GM10266 (cell line): ENCODE data around the gene TTLL11.

Source experiments
- DNase-seq: peaks from one replicate; pipeline ENCODE4 v3.0.0; 2012; ENCODE audit errors: extremely low spot score
- TF ChIP-seq, protein P1 (sequence below): IDR thresholded peaks from 2 replicates; pipeline ENCODE4 v1.5.1; 2012; ENCODE audit warnings: mild to moderate bottlenecking, low read depth; ENCODE audit not compliant: control insufficient read depth, insufficient read depth; ENCODE audit errors: missing control alignments

Gene TTLL11

DNA sequence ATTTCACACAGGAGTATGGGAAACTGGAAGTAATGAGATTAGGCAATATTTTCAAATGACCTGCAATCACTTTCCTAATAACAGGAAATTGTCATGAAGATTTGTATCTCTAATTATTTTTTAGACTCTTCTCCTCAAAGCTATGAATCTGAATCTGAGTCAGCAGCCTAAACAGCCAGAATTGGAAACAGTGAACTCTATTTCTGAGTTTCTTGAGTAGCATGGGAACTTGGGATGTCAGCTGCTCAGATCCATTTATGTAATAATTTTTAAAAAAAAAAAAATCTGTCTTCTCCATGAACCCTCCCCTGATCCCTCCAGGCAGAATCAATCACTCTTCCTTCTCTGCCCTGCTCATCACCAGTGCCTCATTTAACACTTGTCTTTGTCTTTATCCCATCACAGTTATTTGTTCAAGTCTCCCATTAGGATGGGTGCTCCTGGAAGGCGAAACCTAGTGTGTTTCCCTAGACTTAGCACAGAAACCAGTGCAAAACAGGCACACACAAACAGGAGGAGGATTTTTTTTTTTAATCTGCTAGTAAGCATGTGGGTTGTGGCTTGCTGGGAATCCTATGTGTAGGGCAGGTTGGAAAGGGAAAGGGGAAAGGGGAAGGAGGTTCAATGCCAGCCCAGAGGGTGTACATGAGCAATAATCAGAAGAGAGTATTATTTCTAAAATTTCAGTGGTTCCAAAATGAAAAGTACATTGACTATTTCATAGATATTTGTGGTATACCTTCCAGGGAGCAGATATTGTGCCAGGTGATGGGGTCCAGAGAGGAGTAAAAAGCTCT is 186.8 kb downstream of the TTLL11 start:
- TF ChIP-seq, protein P1, sequence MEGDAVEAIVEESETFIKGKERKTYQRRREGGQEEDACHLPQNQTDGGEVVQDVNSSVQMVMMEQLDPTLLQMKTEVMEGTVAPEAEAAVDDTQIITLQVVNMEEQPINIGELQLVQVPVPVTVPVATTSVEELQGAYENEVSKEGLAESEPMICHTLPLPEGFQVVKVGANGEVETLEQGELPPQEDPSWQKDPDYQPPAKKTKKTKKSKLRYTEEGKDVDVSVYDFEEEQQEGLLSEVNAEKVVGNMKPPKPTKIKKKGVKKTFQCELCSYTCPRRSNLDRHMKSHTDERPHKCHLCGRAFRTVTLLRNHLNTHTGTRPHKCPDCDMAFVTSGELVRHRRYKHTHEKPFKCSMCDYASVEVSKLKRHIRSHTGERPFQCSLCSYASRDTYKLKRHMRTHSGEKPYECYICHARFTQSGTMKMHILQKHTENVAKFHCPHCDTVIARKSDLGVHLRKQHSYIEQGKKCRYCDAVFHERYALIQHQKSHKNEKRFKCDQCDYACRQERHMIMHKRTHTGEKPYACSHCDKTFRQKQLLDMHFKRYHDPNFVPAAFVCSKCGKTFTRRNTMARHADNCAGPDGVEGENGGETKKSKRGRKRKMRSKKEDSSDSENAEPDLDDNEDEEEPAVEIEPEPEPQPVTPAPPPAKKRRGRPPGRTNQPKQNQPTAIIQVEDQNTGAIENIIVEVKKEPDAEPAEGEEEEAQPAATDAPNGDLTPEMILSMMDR, result no peak
- no peak for DNase-seq

DNA sequence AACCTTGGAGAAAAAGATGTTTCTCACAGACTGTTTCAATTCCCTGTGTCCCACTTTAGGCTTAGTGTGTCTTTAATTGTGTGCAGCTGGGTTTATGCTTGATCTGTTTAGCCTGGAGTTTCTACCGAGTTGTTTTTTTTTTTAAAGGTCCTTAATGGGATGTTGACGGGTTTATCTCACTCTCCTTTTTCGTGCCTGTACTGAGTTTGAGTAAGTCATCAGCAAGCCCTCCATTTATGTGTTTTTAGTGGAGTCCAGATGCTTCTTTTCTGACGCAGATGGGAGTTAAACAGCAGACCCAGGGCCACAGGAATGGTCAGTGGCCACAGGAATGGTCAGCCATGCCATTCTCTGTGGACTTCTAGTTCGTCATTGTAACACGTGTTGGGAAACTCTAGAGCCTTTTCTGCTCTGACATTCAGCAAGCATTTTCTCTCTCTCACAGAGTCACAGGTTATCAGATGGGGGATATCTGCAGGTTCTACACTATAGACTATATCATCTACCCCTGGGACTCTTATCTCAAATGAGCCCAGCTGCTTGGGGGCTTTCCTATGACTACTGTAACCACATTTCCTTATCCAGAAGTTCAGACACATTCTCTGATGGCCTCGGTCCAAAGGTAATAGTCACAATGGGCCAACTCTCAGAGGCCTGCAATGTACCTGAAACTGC is 190.5 kb downstream of the TTLL11 start:
- TF ChIP-seq, protein P1, result no peak
- DNase-seq, result no peak

DNA sequence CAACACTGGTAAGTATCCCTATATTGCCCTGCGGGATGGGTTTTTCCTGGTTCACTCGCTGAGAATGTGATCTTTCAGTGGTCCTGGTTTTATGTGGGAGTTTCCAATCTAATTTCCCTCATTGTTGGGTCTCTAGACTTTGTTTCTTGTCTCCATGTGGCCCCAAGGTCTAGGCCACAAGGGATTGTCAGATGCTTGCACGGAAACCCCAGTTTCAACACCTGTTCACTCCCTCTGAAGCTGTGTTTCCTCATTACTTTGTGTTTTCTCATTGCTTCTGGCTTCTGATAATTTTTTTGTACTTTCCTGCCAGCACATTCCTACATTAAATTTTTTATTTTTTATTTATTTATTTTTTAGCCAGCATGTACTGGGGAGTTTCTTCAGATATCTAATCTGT is 191.5 kb downstream of the TTLL11 start:
- DNase-seq, result no peak

DNA sequence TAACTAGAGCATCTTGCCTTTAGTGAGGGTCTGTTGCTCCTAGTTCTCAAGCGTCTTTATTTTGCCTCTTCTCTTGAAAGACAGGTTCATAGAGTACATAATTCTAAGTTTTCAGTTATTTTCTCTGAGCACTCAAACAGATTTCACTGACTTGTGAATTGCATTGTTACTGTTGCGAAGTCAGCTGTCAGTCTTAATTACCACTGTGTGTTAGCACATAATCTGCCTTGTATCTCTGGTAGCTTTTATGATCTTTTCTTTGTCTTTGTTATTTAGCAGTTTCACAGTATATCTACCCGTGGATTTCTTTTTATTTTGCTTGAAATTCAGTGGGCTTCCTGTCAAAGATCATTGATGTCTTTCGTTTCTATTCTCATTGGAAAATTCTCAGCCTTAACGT is 192.9 kb downstream of the TTLL11 start:
- TF ChIP-seq, protein P1, result no peak
- no peak for DNase-seq

More for the DNA sequence above, 191.5 kb downstream of the TTLL11 start:
- TF ChIP-seq, protein P1, result no peak

DNA sequence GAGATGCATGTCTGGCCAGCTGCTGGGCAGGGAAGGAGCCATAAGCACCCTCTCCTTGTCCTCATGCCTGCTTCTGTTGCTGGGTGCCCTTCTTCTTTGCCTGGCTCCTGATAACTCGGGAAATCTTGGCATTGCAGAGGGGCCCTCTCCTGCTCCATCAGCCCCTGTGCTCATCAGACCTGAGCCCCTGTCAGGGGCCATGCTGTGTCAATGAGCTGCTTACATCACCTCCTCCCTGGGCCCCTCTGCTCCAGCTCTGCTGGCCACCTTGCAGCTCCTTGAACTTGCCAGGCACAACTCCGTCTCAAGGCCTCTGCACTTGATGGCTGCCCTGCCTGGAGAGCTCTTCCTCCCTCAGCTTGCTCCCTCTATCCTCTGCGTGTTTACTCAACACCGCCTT is 194.3 kb downstream of the TTLL11 start:
- TF ChIP-seq, protein P1, result no peak
- DNase-seq, result no peak

DNA sequence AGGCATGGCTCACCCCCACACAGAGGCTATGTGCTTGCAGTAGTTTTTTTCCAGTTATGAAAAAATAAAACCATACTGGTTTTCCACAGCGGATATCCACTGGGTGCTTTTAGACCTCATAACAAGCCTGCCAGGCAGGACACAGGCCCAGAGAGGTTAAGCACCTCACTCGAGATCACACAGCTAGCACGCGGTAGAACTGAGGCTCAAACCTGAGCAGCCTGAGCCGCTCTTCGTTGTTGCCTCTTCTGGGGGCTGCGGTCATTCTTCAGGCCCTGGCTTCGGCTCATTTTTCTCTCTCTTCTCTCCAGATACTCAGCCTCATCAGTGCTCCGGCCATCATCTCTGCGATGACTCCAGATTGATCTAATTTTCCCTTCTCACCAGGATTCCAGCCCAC is 196.0 kb downstream of the TTLL11 start:
- no peak for DNase-seq
- TF ChIP-seq, protein P1, result no peak

DNA sequence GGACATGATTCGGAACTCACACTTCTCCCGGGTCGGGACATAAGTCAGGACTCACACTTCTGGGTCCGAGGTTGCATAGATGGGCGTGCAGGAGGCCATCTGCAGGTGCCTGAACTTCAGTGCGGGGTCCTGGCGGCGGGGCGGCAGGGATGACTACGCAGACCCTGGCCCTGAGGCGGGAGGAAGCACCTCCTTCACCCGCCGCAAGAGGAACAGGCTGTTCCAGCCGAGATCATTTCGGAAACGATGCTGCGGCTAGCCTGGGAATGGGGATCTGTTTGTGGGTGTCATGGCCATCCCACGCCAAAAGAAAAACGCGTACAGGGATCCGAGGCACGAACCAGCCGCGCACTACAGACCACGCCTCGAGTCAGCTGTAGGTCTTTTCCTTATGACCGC is 196.6 kb downstream of the TTLL11 start:
- TF ChIP-seq, protein P1, result no peak
- DNase-seq, result no peak
